UCSD-AML1 (cell line): ENCODE results near the gene DDIAS.
"Not testable (repeated sequence)": the region's sequence is repeated elsewhere in the genome, so short reads cannot be mapped to it uniquely, and the experiment has no call there.

ENCODE experiments used
- DNase-seq: peaks from one replicate; lab custom pipeline; 2025; ENCODE audit not compliant: unreplicated experiment; lab: John Stamatoyannopoulos, UW

The DDIAS gene

GRCh38 chr11:82890002-82890341 lies 11.6 kb upstream of the DDIAS start:
- no peak for DNase-seq

GRCh38 chr11:82890936-82891335 lies 10.6 kb upstream of the DDIAS start:
- no peak for DNase-seq

GRCh38 chr11:82892611-82893169 lies 8.8 kb upstream of the DDIAS start:
- no peak for DNase-seq

GRCh38 chr11:82895437-82896091 lies 6.0 kb upstream of the DDIAS start:
- DNase-seq, result peak; percentile 8

GRCh38 chr11:82896183-82896582 lies 5.4 kb upstream of the DDIAS start:
- DNase-seq, result no peak

- DNase-seq, result no peak
Observed at GRCh38 chr11:82898241-82898640, 3.3 kb upstream of the DDIAS start.

- no peak for DNase-seq
Observed at GRCh38 chr11:82899186-82899820, 2.2 kb upstream of the DDIAS start.

- DNase-seq, result no peak
Observed at GRCh38 chr11:82899957-82900276, 1.6 kb upstream of the DDIAS start.

- peak; percentile 91 for DNase-seq
Observed at GRCh38 chr11:82900277-82901164, 1.0 kb upstream of the DDIAS start, which contains the start of gene PRCP. TSS of gene PRCP (minus strand) at chr11:82900430. CDS start at chr11:82900402, 28 bp downstream.

- no peak for DNase-seq
Observed at GRCh38 chr11:82901922-82902485, 468 bp downstream of the DDIAS start.

- no peak for DNase-seq
Observed at GRCh38 chr11:82902880-82903279, 1.3 kb downstream of the DDIAS start.

- DNase-seq, result no peak
Observed at GRCh38 chr11:82903843-82904586, 2.5 kb downstream of the DDIAS start.

- no peak for DNase-seq
Observed at GRCh38 chr11:82906236-82906635, 4.7 kb downstream of the DDIAS start.

- DNase-seq, result no peak
Observed at GRCh38 chr11:82906931-82907330, 5.4 kb downstream of the DDIAS start.

GRCh38 chr11:82907371-82907770 lies 5.8 kb downstream of the DDIAS start:
- DNase-seq, result no peak

- DNase-seq, result no peak
Observed at GRCh38 chr11:82908311-82908710, 6.8 kb downstream of the DDIAS start.

GRCh38 chr11:82909015-82909640 lies 7.6 kb downstream of the DDIAS start:
- no peak for DNase-seq

- not testable (repeated sequence) for DNase-seq
Observed at GRCh38 chr11:82919786-82920185, 18.2 kb downstream of the DDIAS start.

GRCh38 chr11:82920227-82920626 lies 18.7 kb downstream of the DDIAS start:
- not testable (repeated sequence) for DNase-seq
